Spleen (tissue), 11 donors: ENCODE results near the gene LDLRAD4. TPM values are rescaled to one million over a fixed set of nuclear protein-coding genes. Genes with fewer than 3 reads are reported as not detected.

ENCODE experiments used
- DNase-seq: peaks from one replicate; pipeline ENCODE4 v3.0.0-alpha.2; 2020
- H3K27ac ChIP-seq, 8 donors: fragments of 200-600 bp; sonication (generic) in 7 of 8; 1 replicate in 4 of 8; 2 replicates in 4 of 8; pipeline versions ENCODE4 v1.5.0 to v1.8.0; 2016 to 2021; ENCODE audit warnings: inconsistent platforms in 4 of 8, mild to moderate bottlenecking in 4 of 8, moderate library complexity in 1 of 8
- H3K27me3 ChIP-seq, 7 donors: fragments of 200-600 bp; sonication (generic) in 6 of 7; replicated peaks in 1 of 7; 1 replicate in 4 of 7; 2 replicates in 3 of 7; pipeline versions ENCODE4 v1.5.0 to v1.8.0; 2016 to 2021; ENCODE audit warnings: inconsistent platforms in 3 of 7, mild to moderate bottlenecking in 1 of 7
- H3K36me3 ChIP-seq, 6 donors: fragments of 200-600 bp; sonication (generic) in 5 of 6; 1 replicate in 4 of 6; 2 replicates in 2 of 6; pipeline versions ENCODE4 v1.5.0 to v1.8.0; 2016 to 2021; ENCODE audit warnings: inconsistent platforms in 2 of 6
- H3K4me1 ChIP-seq, 6 donors: fragments of 200-600 bp; sonication (generic) in 5 of 6; 1 replicate in 3 of 6; 2 replicates in 3 of 6; pipeline versions ENCODE4 v1.5.0 to v1.8.0; 2016 to 2021; ENCODE audit warnings: inconsistent platforms in 3 of 6
- H3K4me3 ChIP-seq, 8 donors: fragments of 200-600 bp; sonication (generic) in 7 of 8; 1 replicate in 4 of 8; 2 replicates in 4 of 8; pipeline versions ENCODE4 v1.5.0 to v1.8.0; 2016 to 2021; ENCODE audit warnings: inconsistent platforms in 4 of 8, mild to moderate bottlenecking in 4 of 8, moderate library complexity in 2 of 8
- H3K9me3 ChIP-seq, 8 donors: fragments of 200-600 bp; sonication (generic) in 7 of 8; 1 replicate in 4 of 8; 2 replicates in 4 of 8; pipeline versions ENCODE4 v1.5.0 to v1.8.0; 2016 to 2021; ENCODE audit warnings: inconsistent platforms in 4 of 8
- POLR2A ChIP-seq, 3 donors: fragments of 450-650 bp; IDR thresholded peaks; one replicate each; pipeline ENCODE4 v1.5.1; 2017; ENCODE audit warnings: antibody characterized with exemption in 3 of 3, mild to moderate bottlenecking in 1 of 3
- POLR2AphosphoS5 ChIP-seq, 3 donors: sonication (generic); formaldehyde crosslinking; IDR thresholded peaks; one replicate each; pipeline ENCODE4 v1.5.1; 2017; ENCODE audit warnings: antibody characterized with exemption in 3 of 3
- WGBS, 5 donors: extraction: QIAGEN DNeasy Blood & Tissue Kit in 3 of 5; methylation state at CpG; one replicate each; pipeline versions ENCODE4 v1.1.5 to v1.1.7; 2013 to 2018; 5-methylcytosine and 5-hydroxymethylcytosine counted together
- intact Hi-C: fragments of 100-400 bp; cut with DNase I; formaldehyde crosslinking; loops from one replicate; pipeline ENCODE4 v1.15.0; 2023; ENCODE audit warnings: low total_unique reads
- polyA plus RNA-seq, 3 donors: library from polyadenylated mRNA; stranded (reverse); fragments of 200-250 nt; gene quantifications; one replicate each; pipeline ENCODE4 v1.2.1, GENCODE V29; 2013
- total RNA-seq, 7 donors: library from RNA; depleted of rRNA in 3 of 7; stranded (reverse); fragments of >200 nt in 3 of 7; fragmentation: NEBNext Ultra II Directional in 4 of 7; extraction: Animal tissue kit (Norgen Biotek cat#: 25700) in 4 of 7; gene quantifications; one replicate each; pipeline versions ENCODE4 v1.1.0 to v1.2.1, GENCODE V29; 2016 to 2021
- TF ChIP-seq, protein P1 (sequence below), 11 experiments: fragments of 200-600 bp in 7 of 11; fragments of 450-650 bp in 4 of 11; sonication (generic) in 4 of 11; IDR thresholded peaks in 8 of 11; conservative IDR thresholded peaks in 3 of 11; 1 replicate in 7 of 11; 2 replicates in 4 of 11; pipeline versions ENCODE4 v1.4.0 to v1.8.0; 2016 to 2021; ENCODE audit warnings: antibody characterized with exemption in 11 of 11, inconsistent platforms in 4 of 11, mild to moderate bottlenecking in 1 of 11
- donor health status: healthy with polysubstance abuse.
- donor health status: DM: no; HTN: no; CAD: no; lungs with moderate emphysema.
- donor health status: DM: no; HTN: no; CAD: no.
- donor health status: Bipolar disorder and iron deficiency.
- donor health status: healthy.
- donor health status: DM: no; HTN: no; CAD: no.
- donor health status: DM: yes; HTN: yes; CAD: no.

The LDLRAD4 gene
- total and polyA plus RNA-seq, 10 donors = 4.5 to 80.8 (median 46.4) TPM

DNA sequence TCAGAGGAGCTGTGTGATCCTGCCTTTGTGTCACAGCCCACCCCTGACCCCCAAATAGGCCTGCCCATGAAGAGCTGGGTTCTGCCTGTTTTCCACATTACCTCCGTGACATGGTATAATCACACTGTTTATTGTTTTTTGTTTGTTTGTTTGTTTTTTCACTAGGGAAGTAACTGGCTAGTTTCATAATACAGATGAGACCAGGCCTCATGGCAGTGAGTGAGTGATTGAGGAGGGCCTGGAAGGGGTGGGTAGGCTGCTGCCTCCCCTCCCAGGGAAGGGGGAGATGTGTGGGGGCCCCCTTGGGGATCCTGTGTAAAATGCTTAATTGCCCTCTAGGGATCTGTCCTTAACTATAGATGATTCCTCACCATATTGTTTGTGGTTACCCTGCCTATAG is 190.5 kb downstream of the LDLRAD4 start:
- WGBS, 5 donors = 83 to 96% (median 92%) methylated on average over 1 of the region's 1 CpG
- H3K27ac ChIP-seq = no peak overlapping the region
- DNase-seq = no peak
- no peaks in the 10 kb centered on the region for H3K4me1 ChIP-seq
- no peak for TF ChIP-seq POLR2A (IDR thresholded peaks at IDR 0.05)
- TF ChIP-seq, protein P1, sequence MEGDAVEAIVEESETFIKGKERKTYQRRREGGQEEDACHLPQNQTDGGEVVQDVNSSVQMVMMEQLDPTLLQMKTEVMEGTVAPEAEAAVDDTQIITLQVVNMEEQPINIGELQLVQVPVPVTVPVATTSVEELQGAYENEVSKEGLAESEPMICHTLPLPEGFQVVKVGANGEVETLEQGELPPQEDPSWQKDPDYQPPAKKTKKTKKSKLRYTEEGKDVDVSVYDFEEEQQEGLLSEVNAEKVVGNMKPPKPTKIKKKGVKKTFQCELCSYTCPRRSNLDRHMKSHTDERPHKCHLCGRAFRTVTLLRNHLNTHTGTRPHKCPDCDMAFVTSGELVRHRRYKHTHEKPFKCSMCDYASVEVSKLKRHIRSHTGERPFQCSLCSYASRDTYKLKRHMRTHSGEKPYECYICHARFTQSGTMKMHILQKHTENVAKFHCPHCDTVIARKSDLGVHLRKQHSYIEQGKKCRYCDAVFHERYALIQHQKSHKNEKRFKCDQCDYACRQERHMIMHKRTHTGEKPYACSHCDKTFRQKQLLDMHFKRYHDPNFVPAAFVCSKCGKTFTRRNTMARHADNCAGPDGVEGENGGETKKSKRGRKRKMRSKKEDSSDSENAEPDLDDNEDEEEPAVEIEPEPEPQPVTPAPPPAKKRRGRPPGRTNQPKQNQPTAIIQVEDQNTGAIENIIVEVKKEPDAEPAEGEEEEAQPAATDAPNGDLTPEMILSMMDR (IDR thresholded peaks at IDR 0.05 in 8 of 11, conservative IDR thresholded peaks at IDR 0.05 in 3 of 11) = no peak
- no peak for TF ChIP-seq POLR2AphosphoS5 (IDR thresholded peaks at IDR 0.05)
- peaks cover 0 to 14% (median 11%) of the 10 kb centered on the region in 8 donors for H3K9me3 ChIP-seq
- no peaks in the 10 kb centered on the region for H3K27me3 ChIP-seq
- H3K36me3 ChIP-seq = no peaks in the 10 kb centered on the region
- no peak overlapping the region for H3K4me3 ChIP-seq
- intact Hi-C loops = no loop called here

DNA sequence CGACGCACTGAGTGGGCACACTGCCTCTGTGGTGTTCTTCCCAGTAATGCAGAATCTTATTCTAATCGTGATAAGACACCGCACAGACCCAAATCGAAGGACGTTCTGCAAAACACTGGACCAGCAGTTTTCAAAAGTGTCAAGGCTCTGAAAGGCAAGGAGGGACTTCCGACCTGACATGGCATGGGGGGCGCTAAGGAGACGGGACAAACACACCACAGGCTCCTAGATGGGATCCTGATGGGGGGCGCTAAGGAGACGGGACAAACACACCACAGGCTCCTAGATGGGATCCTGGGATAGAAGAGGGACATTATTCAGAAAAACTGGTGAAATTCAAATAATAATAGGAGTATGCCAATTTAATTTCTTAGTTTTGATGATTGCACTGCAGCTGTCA is 191.4 kb downstream of the LDLRAD4 start:
- intact Hi-C loops = no loop called here
- H3K4me1 ChIP-seq = peaks cover 0 to 6% (median under 1%) of the 10 kb centered on the region in 6 donors
- TF ChIP-seq POLR2AphosphoS5 (IDR thresholded peaks at IDR 0.05) (no peak), POLR2A (IDR thresholded peaks at IDR 0.05) (no peak)
- TF ChIP-seq, protein P1 (IDR thresholded peaks at IDR 0.05 in 8 of 11, conservative IDR thresholded peaks at IDR 0.05 in 3 of 11) = no peak
- WGBS, 5 donors = 94 to 97% (median 95%) methylated on average over 11 of the region's 11 CpGs
- H3K27me3 ChIP-seq = no peaks in the 10 kb centered on the region
- no peak overlapping the region for H3K27ac ChIP-seq
- H3K36me3 ChIP-seq = no peaks in the 10 kb centered on the region
- no peak overlapping the region for H3K4me3 ChIP-seq
- no peak for DNase-seq
- H3K9me3 ChIP-seq = peaks cover 0 to 14% (median 11%) of the 10 kb centered on the region in 8 donors

DNA sequence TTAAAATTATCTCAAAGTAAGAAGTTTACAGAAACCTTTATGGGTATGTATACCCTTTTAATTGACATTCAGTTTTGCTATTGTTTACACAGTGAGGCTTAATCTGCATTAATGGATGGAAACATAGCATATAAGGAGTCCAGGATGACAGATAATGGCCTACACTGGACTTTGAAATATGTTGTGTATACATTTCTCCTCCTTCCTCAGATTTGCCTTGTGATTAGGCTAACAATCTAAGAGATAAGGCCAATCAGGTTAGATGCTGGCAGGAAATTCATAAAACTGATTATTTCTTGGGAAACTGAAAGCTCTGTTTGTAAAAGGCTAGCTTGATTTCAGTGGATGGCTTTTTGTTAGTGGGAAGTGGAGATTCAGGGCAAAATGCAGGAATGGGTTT is 191.9 kb downstream of the LDLRAD4 start:
- no peak for DNase-seq
- TF ChIP-seq POLR2AphosphoS5 (IDR thresholded peaks at IDR 0.05) (no peak), POLR2A (IDR thresholded peaks at IDR 0.05) (no peak)
- TF ChIP-seq, protein P1 (IDR thresholded peaks at IDR 0.05 in 8 of 11, conservative IDR thresholded peaks at IDR 0.05 in 3 of 11) = no peak
- intact Hi-C loops = no loop called here
- Histone ChIP-seq H3K4me3 (no peak overlapping the region), H3K36me3 (no peaks in the 10 kb centered on the region), H3K9me3 (peaks cover 0 to 14% (median 11%) of the 10 kb centered on the region in 8 donors), H3K27me3 (no peaks in the 10 kb centered on the region), H3K27ac (no peak overlapping the region), H3K4me1 (peaks cover 0 to 10% (median 3%) of the 10 kb centered on the region in 6 donors)

DNA sequence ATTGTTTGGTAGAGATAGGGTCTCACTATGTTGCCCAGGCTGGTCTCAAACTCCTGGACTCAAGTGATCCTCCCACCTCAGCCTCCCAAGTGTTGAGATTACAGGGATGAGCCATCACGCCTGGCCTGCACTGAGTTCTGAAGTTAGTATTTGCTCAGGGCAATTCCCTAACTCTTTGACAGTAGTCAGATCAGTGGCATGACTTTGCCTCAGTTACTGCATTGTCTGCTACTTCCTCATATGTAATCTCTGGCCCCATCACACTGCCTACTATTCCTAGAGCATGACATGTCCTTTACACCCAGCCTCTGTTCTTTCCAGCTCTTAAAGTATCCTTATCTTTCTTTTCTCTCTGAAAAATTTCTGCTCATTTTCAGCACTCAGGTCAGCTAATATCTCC is 193.5 kb downstream of the LDLRAD4 start:
- TF ChIP-seq POLR2AphosphoS5 (IDR thresholded peaks at IDR 0.05) (no peak), POLR2A (IDR thresholded peaks at IDR 0.05) (no peak)
- TF ChIP-seq, protein P1 (IDR thresholded peaks at IDR 0.05 in 8 of 11, conservative IDR thresholded peaks at IDR 0.05 in 3 of 11) = no peak
- no peak for DNase-seq
- no peaks in the 10 kb centered on the region for H3K27me3 ChIP-seq

More for the DNA sequence above, 193.5 kb downstream of the LDLRAD4 start:
- Histone ChIP-seq H3K9me3 (peaks cover 0 to 14% (median 11%) of the 10 kb centered on the region in 8 donors), H3K4me1 (peaks cover 0 to 26% (median 12%) of the 10 kb centered on the region in 6 donors), H3K4me3 (no peak overlapping the region), H3K27ac (no peak overlapping the region), H3K36me3 (no peaks in the 10 kb centered on the region)
- 50 to 97% (median 91%) methylated on average over 1 of the region's 1 CpG for WGBS, 5 donors
- intact Hi-C loops = no loop called here
